ENCODE results near the gene ANKRD23.
"Not testable (repeated sequence)": the region's sequence is repeated elsewhere in the genome, so short reads cannot be mapped to it uniquely, and the experiment has no call there.

DNA sequence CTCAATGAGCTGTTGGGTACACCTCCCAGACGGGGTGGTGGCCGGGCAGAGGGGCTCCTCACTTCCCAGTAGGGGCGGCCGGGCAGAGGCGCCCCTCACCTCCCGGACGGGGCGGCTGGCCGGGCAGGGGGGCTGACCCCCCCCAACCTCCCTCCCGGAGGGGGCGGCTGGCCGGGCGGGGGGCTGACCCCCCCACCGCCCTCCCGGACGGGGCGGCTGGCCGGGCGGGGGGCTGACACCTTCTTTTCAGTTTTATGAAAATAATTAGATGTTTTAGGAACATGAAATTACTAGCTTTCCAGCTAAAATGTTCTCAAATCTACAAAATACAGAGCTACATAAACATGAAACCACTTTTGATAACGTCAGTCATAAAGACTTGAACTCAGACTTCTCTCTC lies 37.9 kb downstream of the ANKRD23 start:
- not testable (repeated sequence) for TF ChIP-seq CTCF, POLR2A (IDR thresholded peaks at IDR 0.05)

Data from heart left ventricle (tissue), 13 donors.